SK-N-SH (cell line): ENCODE data around the gene MRI1. TPM values are rescaled to one million over a fixed set of nuclear protein-coding genes. Genes with fewer than 3 reads are reported as not detected.

Experiments
- CTCF ChIA-PET: fragments of 300-600, 350-600 bp; formaldehyde crosslinking; extraction: SDS; loops from one replicate; lab custom pipeline; 2021; lab: Yijun Ruan, JAX
- POLR2A ChIA-PET: fragments of 350-600 bp; sonication (Branson Sonifier 250); formaldehyde crosslinking; extraction: SDS; loops from one replicate; lab custom pipeline; 2020; ENCODE audit warnings: antibody characterized with exemption, inconsistent platforms; lab: Yijun Ruan, JAX
- DNase-seq: peaks from one replicate; pipeline ENCODE4 v3.0.0; 2012
- H2AFZ ChIP-seq: fragments of 200-600 bp; sonication (generic); 2 replicates; pipeline ENCODE4 v1.8.1; 2016; ENCODE audit warnings: antibody characterized with exemption, mild to moderate bottlenecking, low read depth
- H3F3A ChIP-seq: fragments of 200-600 bp; sonication (generic); replicated peaks from 2 replicates; pipeline ENCODE3; 2016; ENCODE audit warnings: antibody characterized with exemption, mild to moderate bottlenecking; ENCODE audit not compliant: insufficient read depth
- H3K27ac ChIP-seq, 2 experiments: fragments of 200-500 bp in 1 of 2; fragments of 200-600 bp in 1 of 2; sonication (Bioruptor generic) in 1 of 2; sonication (generic), shearing (Covaris generic) in 1 of 2; 2 replicates each; pipeline versions ENCODE4 v1.5.1 to v1.6.1; 2014 to 2016; ENCODE audit warnings: low read depth in 2 of 2, inconsistent platforms in 1 of 2, low read length in 1 of 2, mild to moderate bottlenecking in 1 of 2, mixed read lengths in 1 of 2
- H3K27me3 ChIP-seq: fragments of 200-600 bp; sonication (generic), shearing (Covaris generic); 2 replicates; pipeline ENCODE4 v1.6.1; 2016; ENCODE audit warnings: mixed run types; ENCODE audit not compliant: insufficient read depth
- H3K36me3 ChIP-seq, 2 experiments: fragments of 200-500 bp in 1 of 2; fragments of 200-600 bp in 1 of 2; sonication (Bioruptor generic) in 1 of 2; sonication (generic) in 1 of 2; replicated peaks in 1 of 2; 2 replicates each; pipeline versions ENCODE3 to v1.5.1; 2014 to 2016; ENCODE audit warnings: low read length in 1 of 2, mild to moderate bottlenecking in 1 of 2; ENCODE audit not compliant: insufficient read depth in 2 of 2, control insufficient read depth in 1 of 2
- H3K4me1 ChIP-seq, 2 experiments: fragments of 200-500 bp in 1 of 2; fragments of 200-600 bp in 1 of 2; sonication (Bioruptor generic) in 1 of 2; sonication (generic), shearing (Covaris generic) in 1 of 2; 2 replicates each; pipeline versions ENCODE4 v1.5.1 to v1.6.1; 2014 to 2016; ENCODE audit warnings: low read depth in 1 of 2, low read length in 1 of 2, mixed run types in 1 of 2; ENCODE audit not compliant: insufficient read depth in 2 of 2, control insufficient read depth in 1 of 2
- H3K4me2 ChIP-seq: fragments of 200-600 bp; sonication (generic), shearing (Covaris generic); 2 replicates; pipeline ENCODE4 v1.6.1; 2017; ENCODE audit warnings: mixed run types
- H3K4me3 ChIP-seq, 2 experiments: fragments of 200-500 bp in 1 of 2; fragments of 200-600 bp in 1 of 2; sonication (Bioruptor generic) in 1 of 2; sonication (generic), shearing (Covaris generic) in 1 of 2; 2 replicates each; pipeline versions ENCODE4 v1.5.1 to v1.8.1; 2014 to 2016; ENCODE audit warnings: low read depth in 2 of 2, inconsistent platforms in 1 of 2, low read length in 1 of 2, mild to moderate bottlenecking in 1 of 2, mixed read lengths in 1 of 2, moderate library complexity in 1 of 2
- H3K79me2 ChIP-seq: fragments of 200-600 bp; sonication (generic); 2 replicates; pipeline ENCODE4 v1.8.1; 2017; ENCODE audit warnings: mild to moderate bottlenecking; ENCODE audit not compliant: insufficient read depth
- H3K9ac ChIP-seq: fragments of 200-600 bp; sonication (generic); 2 replicates; pipeline ENCODE4 v1.6.1; 2017; ENCODE audit warnings: mixed run types
- H3K9me2 ChIP-seq: fragments of 200-600 bp; sonication (generic); 2 replicates; pipeline ENCODE4 v1.6.1; 2017; ENCODE audit warnings: mixed run types
- H3K9me3 ChIP-seq: fragments of 200-600 bp; sonication (generic); 2 replicates; pipeline ENCODE4 v1.6.1; 2017; ENCODE audit warnings: mixed run types, mild to moderate bottlenecking, moderate library complexity
- H4K20me1 ChIP-seq: fragments of 200-600 bp; sonication (generic); 2 replicates; pipeline ENCODE4 v1.6.1; 2017; ENCODE audit warnings: mild to moderate bottlenecking, mixed run types; ENCODE audit not compliant: insufficient read depth
- CTCF ChIP-seq: fragments of 200-600 bp; sonication (generic); IDR thresholded peaks from 2 replicates; pipeline ENCODE4 v1.6.1; 2017; ENCODE audit warnings: antibody characterized with exemption, mild to moderate bottlenecking, moderate library complexity
- EZH2phosphoT487 ChIP-seq: fragments of 200-600 bp; sonication (generic); IDR thresholded peaks from 2 replicates; pipeline ENCODE4 v1.6.1; 2017; ENCODE audit warnings: low read depth, mixed run types, mild to moderate bottlenecking, antibody characterized with exemption, moderate library complexity, borderline replicate concordance
- FOSL2 ChIP-seq: IDR thresholded peaks from 2 replicates; pipeline ENCODE4 v1.4.0; 2012; ENCODE audit warnings: low read depth, mild to moderate bottlenecking, moderate library complexity, borderline replicate concordance
- FOXM1 ChIP-seq: IDR thresholded peaks from 2 replicates; pipeline ENCODE4 v1.4.0; 2012; ENCODE audit warnings: low read depth, mild to moderate bottlenecking
- GABPA ChIP-seq: IDR thresholded peaks from 2 replicates; pipeline ENCODE4 v1.4.0; 2012; ENCODE audit warnings: low read depth, mild to moderate bottlenecking
- JUND ChIP-seq: IDR thresholded peaks from 2 replicates; pipeline ENCODE4 v1.4.0; 2012
- MAX ChIP-seq: IDR thresholded peaks from 2 replicates; pipeline ENCODE4 v1.4.0; 2012; ENCODE audit warnings: low read depth
- MEF2A ChIP-seq: IDR thresholded peaks from 2 replicates; pipeline ENCODE4 v1.4.0; 2012; ENCODE audit warnings: low read depth, borderline replicate concordance
- NFIC ChIP-seq: IDR thresholded peaks from 2 replicates; pipeline ENCODE4 v1.4.0; 2012; ENCODE audit warnings: borderline replicate concordance
- NRF1 ChIP-seq: IDR thresholded peaks from 2 replicates; pipeline ENCODE4 v1.6.1; 2012; ENCODE audit warnings: low read depth, mild to moderate bottlenecking, low read length
- PBX3 ChIP-seq: IDR thresholded peaks from 2 replicates; pipeline ENCODE4; 2012
- POLR2AphosphoS5 ChIP-seq: IDR thresholded peaks from 2 replicates; pipeline ENCODE4 v1.6.1; 2012; ENCODE audit warnings: low read depth, low read length
- RAD21 ChIP-seq: IDR thresholded peaks from 2 replicates; pipeline ENCODE4 v1.6.1; 2012; ENCODE audit warnings: mild to moderate bottlenecking, low read length
- RCOR1 ChIP-seq: fragments of 150-350 bp; IDR thresholded peaks from 2 replicates; pipeline ENCODE4 v1.6.1; 2017; ENCODE audit warnings: antibody characterized with exemption, low read length
- REST ChIP-seq: IDR thresholded peaks from 2 replicates; pipeline ENCODE4 v1.6.1; 2012; ENCODE audit warnings: mild to moderate bottlenecking, low read depth, low read length, moderate library complexity
- SMC3 ChIP-seq: IDR thresholded peaks from 2 replicates; pipeline ENCODE4 v1.6.1; 2012; ENCODE audit warnings: low read depth, low read length, improper control_type of control experiment
- TAF1 ChIP-seq: IDR thresholded peaks from 2 replicates; pipeline ENCODE4 v1.6.1; 2012; ENCODE audit warnings: low read depth, mild to moderate bottlenecking, low read length, moderate library complexity, borderline replicate concordance
- TEAD4 ChIP-seq: IDR thresholded peaks from 2 replicates; pipeline ENCODE4 v1.4.0; 2012; ENCODE audit warnings: mild to moderate bottlenecking, borderline replicate concordance; ENCODE audit not compliant: insufficient read depth
- USF1 ChIP-seq: IDR thresholded peaks from 2 replicates; pipeline ENCODE4 v1.4.0; 2012; ENCODE audit warnings: low read depth, borderline replicate concordance
- USF2 ChIP-seq: fragments of 150-350 bp; IDR thresholded peaks from 2 replicates; pipeline ENCODE4 v1.6.1; 2017; ENCODE audit warnings: antibody characterized with exemption, low read length, low read depth, borderline replicate concordance
- ZBTB33 ChIP-seq: IDR thresholded peaks from 2 replicates; pipeline ENCODE4 v1.4.0; 2012; ENCODE audit warnings: low read depth, borderline replicate concordance
- WGBS: methylation state at CpG from one replicate; pipeline ENCODE4 v1.1.6; 2017; ENCODE audit warnings: low lambda C conversion rate; 5-methylcytosine and 5-hydroxymethylcytosine counted together
- polyA plus RNA-seq, 3 experiments: library from polyadenylated mRNA; depleted of rRNA; stranded (reverse); fragments of >200 nt; gene quantifications; 2 replicates each; pipeline ENCODE4 v1.2.3, GENCODE V29; 2012

The MRI1 gene
- polyA plus RNA-seq, 1 of the 3 experiments (the other 2 are of a cell fraction), result 49.6 TPM

GRCh38 chr19:13718733-13719132, 45.6 kb upstream of the MRI1 start:
- ChIA-PET CTCF (interaction anchor here (0.7 to 2.2 kb wide), 2 partner anchors 113 to 422 kb away, joined by 3 to 6 read pairs; no protein-coding TSS in a partner anchor), POLR2A (no interaction called here)
- H2AFZ ChIP-seq, result no peak overlapping the region
- no peaks in the 10 kb centered on the region for H3K79me2 ChIP-seq
- H3K4me3 ChIP-seq, result no peak overlapping the region
- no peaks in the 10 kb centered on the region for H3K36me3 ChIP-seq
- TF ChIP-seq NRF1 (no peak), MEF2A (no peak), SMC3 (peak; percentile 70), MAX (peak; percentile 71), PBX3 (no peak), TAF1 (no peak), EZH2phosphoT487 (no peak), GABPA (no peak), POLR2AphosphoS5 (no peak), USF2 (no peak), FOSL2 (no peak), RCOR1 (no peak), REST (no peak), FOXM1 (no peak), USF1 (no peak), ZBTB33 (no peak), RAD21 (peak; percentile 61), TEAD4 (no peak), CTCF (peak; percentile 63), JUND (no peak), NFIC (no peak)
- no peak overlapping the region for H3K27ac ChIP-seq
- H3K27me3 ChIP-seq, result no peaks in the 10 kb centered on the region; the same call in 1 of the 2 replicates
- peak; percentile 28 for DNase-seq
- no peak overlapping the region for H3K9ac ChIP-seq
- no peak overlapping the region for H3K4me2 ChIP-seq
- WGBS, result 18% methylated on average over 9 of the region's 9 CpGs
- H3K4me1 ChIP-seq, result no peaks in the 10 kb centered on the region
- peaks cover 5% of the 10 kb centered on the region for H3F3A ChIP-seq
- no peaks in the 10 kb centered on the region for H4K20me1 ChIP-seq
- H3K9me3 ChIP-seq, result no peaks in the 10 kb centered on the region
- H3K9me2 ChIP-seq, result no peaks in the 10 kb centered on the region
